Placental pericyte (primary cell): Measurements from ENCODE around the gene IL17B. TPM values are rescaled to one million over a fixed set of nuclear protein-coding genes. Genes with fewer than 3 reads are reported as not detected.

Source experiments
- total RNA-seq: library from RNA; depleted of rRNA; stranded (reverse); fragments of >200 nt; gene quantifications from 2 replicates; pipeline ENCODE4 v1.2.3, GENCODE V29; 2012

IL17B gene
- 0.66 and 0.72 TPM in 2 replicates for total RNA-seq

DNA sequence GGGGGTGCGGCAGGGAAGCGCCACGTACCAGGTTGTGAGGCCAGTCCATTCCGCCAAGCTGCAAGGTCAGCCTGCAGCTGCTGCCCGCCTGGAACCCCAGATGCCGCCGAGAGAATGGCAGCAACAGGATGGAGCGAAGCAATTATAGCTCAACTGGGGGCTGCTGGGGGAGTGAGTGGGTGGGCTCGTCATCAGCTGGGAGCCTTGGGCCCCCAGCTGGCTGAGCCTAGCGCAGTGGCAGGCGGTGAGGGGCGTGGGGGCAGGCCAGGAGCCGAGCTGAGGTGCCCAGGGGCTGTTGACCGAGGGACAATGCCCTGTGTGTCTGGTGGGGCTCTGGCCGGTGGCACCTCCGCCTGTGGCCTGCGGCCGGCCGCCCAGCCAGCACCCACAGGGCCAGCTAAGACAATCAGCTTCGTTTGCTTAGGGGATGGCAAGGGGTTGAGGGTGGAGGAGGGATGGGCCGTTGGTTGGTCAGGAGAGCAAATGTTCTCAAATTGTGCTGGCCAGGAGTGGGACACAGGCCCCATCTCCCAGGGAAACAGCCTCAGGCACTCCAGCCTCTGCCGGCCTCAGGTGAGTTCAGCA, at the start of gene IL17B:
Gene IL17B, minus strand, starts transcription at position 116 of the 585 bp plus-strand sequence. Its CDS starts 67 bp downstream, at position 49.

DNA sequence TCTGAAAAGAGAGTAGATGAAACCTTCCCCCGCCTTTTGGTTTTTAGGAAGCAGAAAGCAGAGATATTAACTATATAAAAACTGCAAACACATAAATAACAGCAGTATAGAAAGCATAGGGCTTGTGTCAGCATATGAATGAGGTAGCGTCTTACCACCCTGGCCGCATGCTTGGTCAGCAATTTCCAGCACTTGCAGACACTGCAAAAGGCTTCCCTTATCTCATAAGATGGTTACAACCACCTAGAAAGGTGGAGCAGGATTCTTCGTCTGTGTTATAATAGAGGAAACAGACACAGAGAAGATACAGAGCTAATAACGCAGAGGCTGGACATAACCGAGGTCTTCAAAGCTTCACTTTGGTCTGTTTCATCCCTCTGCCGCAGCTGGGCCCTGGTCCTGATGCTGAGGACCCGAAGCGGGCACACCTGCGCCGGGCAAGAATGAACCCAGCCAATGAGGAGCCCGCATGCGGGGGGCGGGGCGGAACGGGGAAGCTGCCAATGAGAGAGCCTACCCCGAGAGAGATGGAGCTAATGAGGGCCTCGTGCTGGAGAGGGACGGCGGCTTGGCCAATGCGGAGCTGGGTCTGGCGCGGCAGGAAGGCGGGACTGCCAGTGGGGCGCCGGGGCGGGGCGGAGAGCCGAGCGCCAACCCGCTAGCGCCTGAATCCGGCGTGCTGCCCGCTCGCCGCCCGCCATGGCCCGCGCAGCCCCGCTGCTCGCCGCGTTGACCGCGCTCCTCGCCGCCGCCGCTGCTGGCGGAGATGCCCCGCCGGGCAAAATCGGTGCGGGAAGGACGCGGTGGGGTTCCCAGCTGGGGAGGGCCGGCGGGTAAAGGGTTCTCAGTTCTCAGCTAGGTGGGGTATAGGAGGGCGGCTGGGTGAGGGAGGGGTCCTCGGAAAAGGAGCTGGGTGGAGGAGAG, 21.5 kb downstream of the IL17B start, which contains the start of gene PCYOX1L:
Gene PCYOX1L, plus strand, starts transcription at position 677 of the 924 bp plus-strand sequence. Its CDS starts 23 bp downstream, at position 700.

DNA sequence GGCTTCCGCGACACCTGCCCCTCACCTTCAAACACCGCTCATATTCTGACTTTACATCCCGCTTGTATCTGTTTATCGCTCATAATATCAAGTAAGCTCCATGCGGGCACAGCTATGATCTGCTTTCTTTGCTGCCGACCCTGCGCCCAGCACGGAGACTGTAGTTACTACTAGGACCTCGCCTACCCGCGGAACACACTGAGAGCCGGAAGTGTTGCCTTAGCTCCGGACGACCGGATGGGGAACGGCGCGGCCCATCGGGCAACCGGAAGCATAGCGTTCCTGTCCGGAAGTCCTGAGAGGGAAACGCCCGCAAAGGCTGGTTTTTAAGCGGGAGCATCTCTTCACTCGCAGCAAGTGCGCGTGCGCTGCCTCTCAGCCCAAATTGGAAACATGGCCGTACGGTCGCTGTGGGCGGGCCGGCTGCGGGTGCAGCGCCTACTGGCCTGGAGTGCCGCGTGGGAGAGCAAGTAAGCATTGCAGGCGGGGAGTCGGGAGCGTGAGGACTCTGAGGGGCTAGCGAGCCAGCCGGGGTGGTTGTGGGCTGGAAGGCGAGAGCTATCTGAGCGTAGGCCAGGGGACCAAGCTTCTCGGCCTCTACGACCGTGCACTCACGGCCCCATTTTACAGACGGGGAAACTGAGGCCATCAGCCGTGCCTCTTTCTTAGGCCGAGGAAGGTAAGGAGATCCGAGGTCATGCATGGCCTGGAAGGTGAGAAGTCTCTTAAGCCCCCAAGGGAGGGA, 33.8 kb downstream of the IL17B start, which contains the start of gene GRPEL2:
Gene GRPEL2, plus strand, starts transcription at position 353 of the 745 bp plus-strand sequence. Its CDS starts 41 bp downstream, at position 394.

Other genes with a start within 250 kb of the IL17B start
- gene ABLIM3, start 237.8 kb downstream of the IL17B start, total RNA-seq = 18.6 and 71.4 TPM in 2 replicates
- gene AFAP1L1, start 107.4 kb downstream of the IL17B start, total RNA-seq = 5.5 and 10.7 TPM in 2 replicates
- 35.0 and 35.9 TPM in 2 replicates for gene GRPEL2, start 33.8 kb downstream of the IL17B start, total RNA-seq
- 7.0 and 8.2 TPM in 2 replicates for gene PCYOX1L, start 21.2 kb downstream of the IL17B start, total RNA-seq
- gene CSNK1A1, start 172.1 kb upstream of the IL17B start, total RNA-seq = 339 and 406 TPM in 2 replicates
- gene ARHGEF37, start 202.2 kb upstream of the IL17B start, total RNA-seq = 0.44 and 1.0 TPM in 2 replicates